AG08395 (cell line): ENCODE results near the gene ACAT1.
"Not testable (repeated sequence)": the region's sequence is repeated elsewhere in the genome, so short reads cannot be mapped to it uniquely, and the experiment has no call there.

Experiments
- DNase-seq: peaks from one replicate; pipeline ENCODE4 v3.0.0; 2012; ENCODE audit warnings: mixed read lengths, low spot score

ACAT1 gene

DNA sequence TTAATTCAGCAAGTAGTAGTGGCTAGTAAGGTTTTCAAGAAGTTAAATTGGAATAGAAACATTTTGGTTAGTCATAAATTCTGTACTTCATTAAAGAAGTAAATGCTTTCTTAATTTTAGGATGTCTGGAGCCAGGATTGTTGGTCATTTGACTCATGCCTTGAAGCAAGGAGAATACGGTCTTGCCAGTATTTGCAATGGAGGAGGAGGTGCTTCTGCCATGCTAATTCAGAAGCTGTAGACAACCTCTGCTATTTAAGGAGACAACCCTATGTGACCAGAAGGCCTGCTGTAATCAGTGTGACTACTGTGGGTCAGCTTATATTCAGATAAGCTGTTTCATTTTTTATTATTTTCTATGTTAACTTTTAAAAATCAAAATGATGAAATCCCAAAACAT, 25.8 kb downstream of the ACAT1 start:
- no peak for DNase-seq

DNA sequence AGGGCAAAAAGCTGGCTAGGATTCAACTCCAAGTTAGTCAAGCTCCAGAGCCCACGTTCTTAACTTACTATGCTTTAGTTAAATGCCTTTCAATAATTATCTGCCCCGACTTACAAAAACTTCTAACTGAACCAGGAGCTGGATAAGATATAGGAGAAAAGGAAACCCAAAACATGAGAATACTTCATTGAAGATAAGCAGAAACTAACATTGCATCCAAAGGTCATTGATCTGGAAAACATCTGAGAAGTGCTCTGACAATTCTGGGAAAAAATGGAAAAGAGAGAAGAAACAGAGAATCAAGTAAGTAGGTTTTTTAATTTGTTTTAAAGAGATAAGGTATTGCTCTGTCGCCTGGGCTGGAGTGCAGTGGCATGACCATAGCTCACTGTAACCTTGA, 27.2 kb downstream of the ACAT1 start:
- DNase-seq: no peak

DNA sequence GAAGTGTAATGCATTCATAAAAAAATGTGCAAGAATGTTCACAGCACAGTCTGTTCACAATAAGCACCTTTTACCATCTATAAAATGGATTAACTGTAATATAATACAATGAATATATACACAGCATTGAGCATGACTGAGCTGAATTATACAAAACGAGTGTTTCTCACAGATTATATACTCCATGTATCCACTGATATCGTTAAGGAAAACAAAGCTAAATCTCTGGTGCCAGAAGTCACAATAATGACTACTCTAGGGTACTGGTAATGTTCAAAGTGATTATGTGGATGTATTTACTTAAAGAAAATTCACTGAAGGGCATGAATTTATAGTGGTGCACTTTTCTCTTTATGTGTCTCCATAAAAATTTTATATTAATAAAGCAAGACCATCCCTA, 33.2 kb downstream of the ACAT1 start:
- no peak for DNase-seq

DNA sequence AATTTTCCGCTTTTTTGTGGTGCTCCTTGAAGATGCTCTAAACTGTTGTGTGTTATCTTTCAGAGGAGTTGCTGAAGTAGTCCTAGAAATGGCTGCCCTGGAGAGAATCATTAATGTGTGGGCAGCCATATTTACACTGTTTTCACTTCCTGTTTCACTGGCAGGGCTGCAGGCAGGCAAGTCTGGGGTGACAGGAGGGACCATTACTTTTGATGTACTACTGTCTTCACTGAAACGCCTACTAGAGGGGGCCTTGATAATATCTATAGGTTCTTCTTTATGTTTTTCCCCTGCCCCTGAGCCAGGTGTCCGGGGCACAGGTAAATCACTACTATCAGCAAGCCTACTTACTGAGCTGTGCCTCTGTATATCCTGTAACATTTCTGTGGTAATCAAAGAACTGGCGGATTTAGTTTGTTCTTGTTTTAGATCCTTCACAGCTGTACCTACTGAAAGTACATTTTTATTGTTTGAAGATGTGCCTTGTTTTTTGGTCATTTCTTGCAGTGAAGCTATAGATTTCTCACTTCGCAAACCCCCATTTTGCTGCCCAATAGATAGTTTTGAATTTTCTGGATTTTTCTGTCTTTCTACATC, 39.7 kb downstream of the ACAT1 start:
- no peak for DNase-seq

DNA sequence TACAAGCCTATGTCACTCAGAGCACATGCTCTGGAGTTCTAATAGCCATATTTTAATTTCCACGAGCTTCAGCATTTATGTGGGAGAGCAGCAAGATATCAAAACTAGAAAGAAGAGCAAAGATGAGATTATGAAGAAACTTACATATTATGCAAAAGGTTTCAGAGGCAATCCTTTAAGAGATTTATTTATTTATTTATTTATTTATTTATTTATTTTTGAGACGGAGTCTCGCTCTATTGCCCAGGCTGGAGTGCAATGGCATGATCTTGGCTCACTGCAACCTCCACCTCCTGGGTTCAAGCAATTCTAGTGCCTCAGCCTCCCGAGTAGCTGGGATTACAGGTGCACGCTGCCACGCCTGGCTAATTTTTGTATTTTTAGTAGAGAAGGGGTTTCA, 41.5 kb downstream of the ACAT1 start:
- DNase-seq: not testable (repeated sequence)

DNA sequence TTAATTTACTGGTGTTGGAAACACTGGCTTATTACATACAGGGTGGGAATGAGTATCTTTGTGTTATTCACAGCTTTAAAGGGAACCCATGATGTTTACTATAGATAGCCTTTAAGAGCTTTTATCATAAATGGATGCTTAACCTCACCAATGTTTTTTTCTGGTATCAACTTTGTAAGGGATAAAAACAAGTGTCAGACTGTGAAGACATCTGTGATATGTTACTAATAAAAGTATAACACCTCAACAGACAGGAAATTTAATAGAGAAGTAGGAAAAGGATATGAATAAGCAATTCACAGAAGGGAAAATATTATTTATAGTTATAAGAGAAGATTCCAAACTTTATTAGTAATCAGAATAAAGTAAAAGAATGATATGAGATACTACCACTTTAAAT, 46.3 kb downstream of the ACAT1 start:
- no peak for DNase-seq

DNA sequence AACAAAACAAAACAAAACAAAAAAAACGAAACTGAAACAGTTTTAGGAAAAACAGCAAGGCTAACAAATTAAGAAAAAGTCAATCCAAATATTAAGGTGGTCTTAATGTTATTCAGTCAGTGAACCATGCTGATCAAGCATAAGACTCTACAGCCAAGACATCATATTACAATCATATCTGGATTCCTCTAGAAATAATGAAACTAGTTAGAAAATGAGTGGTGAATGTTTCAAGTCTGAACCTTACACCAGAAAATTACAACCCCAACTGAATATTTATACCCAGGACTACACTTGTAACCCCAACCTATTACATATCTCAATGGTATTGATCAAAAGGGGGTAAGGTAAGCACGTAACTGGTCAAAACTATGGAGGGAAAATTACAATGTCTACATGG, 48.8 kb downstream of the ACAT1 start:
- no peak for DNase-seq

DNA sequence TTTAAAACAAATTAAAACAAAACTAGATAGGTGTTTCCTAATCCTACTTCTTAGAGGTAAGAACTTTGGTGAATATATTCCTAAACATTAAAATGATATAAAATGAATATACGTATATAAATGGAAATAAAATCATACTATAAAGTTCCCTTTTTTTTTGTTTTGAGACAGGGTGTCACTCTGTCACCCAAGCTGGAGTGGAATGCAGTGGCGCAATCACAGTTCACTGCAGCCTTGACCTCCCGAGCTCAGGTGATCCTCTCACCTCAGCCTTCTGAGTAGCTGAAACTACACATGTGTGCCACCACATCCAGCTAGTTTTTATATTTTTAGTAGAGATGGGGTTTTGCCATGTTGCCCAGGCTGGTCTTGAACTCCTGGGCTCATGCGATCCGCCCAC, 56.2 kb downstream of the ACAT1 start:
- no peak for DNase-seq

DNA sequence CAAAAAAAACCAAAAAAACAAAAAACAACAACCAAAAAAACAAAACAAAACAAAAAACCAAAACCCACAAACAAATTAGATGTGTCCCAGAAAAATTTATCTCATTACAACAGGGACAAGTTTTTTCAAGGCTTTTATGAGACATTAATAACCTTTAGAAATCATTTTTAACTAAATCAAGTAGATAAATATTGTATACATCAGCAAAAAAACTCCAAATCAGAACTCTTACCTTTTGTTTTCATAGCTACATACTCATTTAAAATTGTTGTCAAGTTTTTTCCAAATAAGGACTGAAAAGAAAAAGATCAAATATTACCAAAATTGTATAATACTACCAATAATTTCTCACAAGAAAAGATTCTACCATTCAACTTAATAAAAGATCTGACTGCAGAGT, 72.4 kb downstream of the ACAT1 start:
- DNase-seq: no peak

DNA sequence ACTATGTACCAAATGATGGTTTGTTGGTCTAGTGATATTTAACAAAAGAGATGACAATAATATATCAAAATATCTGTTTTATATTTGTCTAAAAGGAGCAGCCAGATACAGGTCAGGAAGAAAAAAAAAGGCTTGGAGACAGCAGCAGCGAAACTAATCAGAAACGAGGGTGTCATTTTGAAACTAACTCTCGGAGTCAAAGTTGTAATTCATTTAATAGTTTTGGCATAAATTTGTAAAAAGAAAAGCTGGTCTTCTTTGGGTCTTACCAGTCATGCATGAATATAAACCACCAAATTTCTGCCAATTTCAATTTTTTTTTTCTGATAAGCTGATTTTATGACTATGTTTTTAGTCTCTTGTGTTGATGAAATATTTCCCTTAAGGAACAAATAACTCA, 75.5 kb downstream of the ACAT1 start:
- DNase-seq: no peak
